Stimulated activated memory B cell treated with anti-CD40 and anti-IgM and Interleukin-4, amounts not matched to agents 10 μg/mL and 1 μg/mL and 100 μg/mL, for 72 hours (primary cell): Measurements from ENCODE around the gene GLG1.
"Not testable (repeated sequence)": the region's sequence is repeated elsewhere in the genome, so short reads cannot be mapped to it uniquely, and the experiment has no call there.

Source experiments
- ATAC-seq: fragments of 150-1000 bp; cut with Tn5 transposase; 2 replicates; pipeline ENCODE4 v1.10.0; 2021
- H3K27ac Mint-ChIP-seq: one replicate; pipeline ENCODE4 v1.8.0; 2022; ENCODE audit warnings: mild to moderate bottlenecking, mixed read lengths
- H3K27me3 Mint-ChIP-seq: one replicate; pipeline ENCODE4 v1.8.0; 2022; ENCODE audit warnings: mixed read lengths
- H3K36me3 Mint-ChIP-seq: one replicate; pipeline ENCODE4 v1.8.0; 2022; ENCODE audit warnings: mixed read lengths
- H3K4me1 Mint-ChIP-seq: one replicate; pipeline ENCODE4 v1.8.0; 2022; ENCODE audit warnings: mixed read lengths
- H3K4me3 Mint-ChIP-seq: one replicate; pipeline ENCODE4 v1.8.0; 2022; ENCODE audit warnings: mild to moderate bottlenecking, moderate library complexity, mixed read lengths
- H3K9me3 Mint-ChIP-seq: one replicate; pipeline ENCODE4 v1.8.0; 2022; ENCODE audit warnings: mixed read lengths

The GLG1 gene

GRCh38 chr16:74570412-74571301, 36.3 kb downstream of the GLG1 start:
- Mint-ChIP-seq H3K36me3 (peaks cover 10% of the 10 kb centered on the region), H3K4me1 (peaks cover 58% of the 10 kb centered on the region), H3K27me3 (no peaks in the 10 kb centered on the region), H3K27ac (no peak overlapping the region), H3K4me3 (no peak overlapping the region), H3K9me3 (no peaks in the 10 kb centered on the region)
- ATAC-seq: no peak

- H3K4me3 Mint-ChIP-seq: no peak overlapping the region
- peaks cover 13% of the 10 kb centered on the region for H3K36me3 Mint-ChIP-seq
- ATAC-seq: no peak
- peaks cover 64% of the 10 kb centered on the region for H3K4me1 Mint-ChIP-seq
- no peaks in the 10 kb centered on the region for H3K27me3 Mint-ChIP-seq
- H3K27ac Mint-ChIP-seq: no peak overlapping the region
- no peaks in the 10 kb centered on the region for H3K9me3 Mint-ChIP-seq
Measured at GRCh38 chr16:74568961-74569631, 37.8 kb downstream of the GLG1 start.

DNA sequence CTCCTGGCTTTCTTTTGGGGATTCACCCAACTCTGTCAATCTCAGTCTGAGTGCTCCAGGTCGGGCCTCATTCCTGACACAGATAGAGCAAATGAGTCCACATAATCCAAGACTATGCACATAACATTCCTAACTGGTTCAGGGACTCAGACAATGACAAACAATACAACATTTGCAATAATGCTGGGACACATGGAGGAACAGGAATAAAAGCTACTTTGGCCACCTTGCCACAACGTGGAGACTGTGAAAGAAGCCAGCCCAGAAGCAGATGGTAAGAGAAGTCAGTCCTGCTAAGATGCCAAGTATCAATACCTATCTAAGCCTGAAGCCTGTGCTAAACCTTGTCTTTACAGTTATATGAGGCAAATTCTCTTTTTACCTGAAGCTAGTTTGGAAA, 39.0 kb downstream of the GLG1 start:
- no peak overlapping the region for H3K27ac Mint-ChIP-seq
- peaks cover 67% of the 10 kb centered on the region for H3K4me1 Mint-ChIP-seq
- H3K36me3 Mint-ChIP-seq: peaks cover 19% of the 10 kb centered on the region
- H3K4me3 Mint-ChIP-seq: no peak overlapping the region
- H3K9me3 Mint-ChIP-seq: no peaks in the 10 kb centered on the region
- no peaks in the 10 kb centered on the region for H3K27me3 Mint-ChIP-seq
- no peak for ATAC-seq

DNA sequence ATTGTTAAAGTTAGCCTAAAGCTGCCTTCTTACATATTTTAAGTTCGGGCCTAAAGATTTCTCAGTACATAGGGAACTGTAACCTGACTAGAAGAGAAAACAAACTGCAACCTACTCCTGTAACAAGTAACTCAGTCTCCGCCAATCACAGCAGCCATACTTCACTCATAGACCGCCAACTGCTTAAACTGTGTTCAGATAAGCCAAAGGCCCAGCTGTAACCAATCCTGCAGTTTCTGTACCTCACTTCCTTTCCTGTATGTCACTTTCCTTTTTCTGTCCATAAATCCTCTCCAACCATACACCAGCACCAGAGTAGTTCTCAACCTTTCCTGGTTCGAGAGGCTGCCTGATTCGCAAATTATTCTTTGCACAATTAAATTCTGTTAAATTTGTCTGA, 41.5 kb downstream of the GLG1 start:
- Mint-ChIP-seq H3K27me3 (no peaks in the 10 kb centered on the region), H3K9me3 (no peaks in the 10 kb centered on the region), H3K36me3 (peaks cover 19% of the 10 kb centered on the region), H3K4me1 (peaks cover 49% of the 10 kb centered on the region), H3K4me3 (no peak overlapping the region), H3K27ac (no peak overlapping the region)
- no peak for ATAC-seq

GRCh38 chr16:74564451-74564984, 42.4 kb downstream of the GLG1 start:
- no peaks in the 10 kb centered on the region for H3K9me3 Mint-ChIP-seq
- no peaks in the 10 kb centered on the region for H3K27me3 Mint-ChIP-seq
- ATAC-seq: no peak
- peak overlapping the region; percentile 17 for H3K27ac Mint-ChIP-seq
- H3K4me3 Mint-ChIP-seq: no peak overlapping the region
- peaks cover 49% of the 10 kb centered on the region for H3K4me1 Mint-ChIP-seq
- peaks cover 19% of the 10 kb centered on the region for H3K36me3 Mint-ChIP-seq

GRCh38 chr16:74563828-74564263, 43.1 kb downstream of the GLG1 start:
- Mint-ChIP-seq H3K36me3 (peaks cover 19% of the 10 kb centered on the region), H3K27me3 (no peaks in the 10 kb centered on the region), H3K4me1 (peaks cover 53% of the 10 kb centered on the region), H3K9me3 (no peaks in the 10 kb centered on the region), H3K27ac (peak overlapping the region; percentile 17), H3K4me3 (no peak overlapping the region)
- no peak for ATAC-seq

DNA sequence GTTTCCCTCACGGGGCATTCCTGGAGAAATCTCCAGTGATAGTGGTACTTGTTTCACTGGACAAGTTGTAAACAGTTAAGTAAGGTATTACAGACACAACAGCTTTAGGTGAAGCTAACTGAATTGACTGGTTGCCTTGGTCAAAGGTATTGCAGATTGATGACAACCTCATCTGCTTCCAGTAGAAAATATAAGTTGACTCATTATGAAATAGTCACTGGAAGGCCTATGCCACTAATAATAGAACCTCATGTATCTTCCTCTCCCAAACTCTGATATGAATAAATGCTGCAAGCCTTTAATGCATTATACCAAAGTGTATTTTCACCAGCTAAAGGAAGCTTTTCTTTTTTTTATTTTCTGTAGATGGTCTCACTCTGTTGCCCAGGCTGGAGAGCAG, 44.8 kb downstream of the GLG1 start:
- ATAC-seq: no peak
- Mint-ChIP-seq H3K9me3 (no peaks in the 10 kb centered on the region), H3K4me3 (no peak overlapping the region), H3K27me3 (no peaks in the 10 kb centered on the region), H3K36me3 (peaks cover 19% of the 10 kb centered on the region), H3K27ac (no peak overlapping the region), H3K4me1 (peaks cover 61% of the 10 kb centered on the region)

- ATAC-seq: no peak
- Mint-ChIP-seq H3K27me3 (no peaks in the 10 kb centered on the region), H3K27ac (no peak overlapping the region), H3K4me1 (peaks cover 56% of the 10 kb centered on the region), H3K36me3 (peaks cover 19% of the 10 kb centered on the region), H3K4me3 (no peak overlapping the region), H3K9me3 (no peaks in the 10 kb centered on the region)
Measured at GRCh38 chr16:74561626-74562025, 45.3 kb downstream of the GLG1 start.

- Mint-ChIP-seq H3K9me3 (no peaks in the 10 kb centered on the region), H3K27me3 (no peaks in the 10 kb centered on the region), H3K4me1 (peaks cover 49% of the 10 kb centered on the region), H3K4me3 (no peak overlapping the region), H3K27ac (no peak overlapping the region), H3K36me3 (peaks cover 12% of the 10 kb centered on the region)
- ATAC-seq: no peak
Measured at GRCh38 chr16:74560912-74561311, 46.0 kb downstream of the GLG1 start.

DNA sequence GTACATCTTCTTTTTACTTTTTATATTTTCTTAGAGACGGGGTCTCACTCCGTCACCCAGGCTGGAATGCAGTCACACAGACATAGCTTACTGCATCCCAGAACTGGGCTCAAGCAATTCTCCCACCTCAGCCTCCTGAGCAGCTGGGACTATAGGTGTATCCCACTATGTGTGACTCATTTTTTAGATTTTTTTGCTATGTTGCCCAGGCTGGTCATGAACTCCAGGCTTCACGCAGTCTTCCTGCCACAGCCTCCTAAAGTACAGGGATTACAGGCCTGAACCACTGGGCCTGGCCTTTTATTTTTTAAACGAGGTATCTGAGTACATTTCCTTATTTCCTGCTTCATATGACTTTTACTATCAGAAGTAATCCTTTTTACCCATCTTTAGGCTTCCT, 48.0 kb downstream of the GLG1 start:
- Mint-ChIP-seq H3K27ac (no peak overlapping the region), H3K27me3 (no peaks in the 10 kb centered on the region), H3K4me1 (peaks cover 30% of the 10 kb centered on the region), H3K36me3 (peaks cover 6% of the 10 kb centered on the region), H3K9me3 (no peaks in the 10 kb centered on the region), H3K4me3 (no peak overlapping the region)
- ATAC-seq: no peak

DNA sequence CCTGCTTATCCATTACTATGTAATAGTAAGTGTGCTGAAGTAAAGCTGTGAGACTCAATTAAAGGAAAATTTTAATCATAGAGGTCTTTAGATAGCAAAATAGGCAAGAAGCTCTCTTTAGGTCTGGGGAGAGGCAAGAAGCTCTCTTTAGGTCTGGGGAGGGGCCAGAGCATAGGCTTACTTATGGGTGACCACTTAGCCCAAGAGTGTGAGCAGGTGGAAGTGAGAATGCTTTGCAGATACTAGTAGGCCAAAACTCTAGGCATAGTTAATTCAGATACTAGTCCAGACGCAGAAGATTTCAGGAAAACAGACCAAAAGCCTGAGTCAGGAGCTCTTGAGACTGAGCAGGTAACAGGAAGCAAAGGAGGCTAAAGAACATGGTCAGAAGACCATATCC, 49.6 kb downstream of the GLG1 start:
- Mint-ChIP-seq H3K27me3 (no peaks in the 10 kb centered on the region), H3K36me3 (no peaks in the 10 kb centered on the region), H3K4me3 (no peak overlapping the region), H3K4me1 (peaks cover 15% of the 10 kb centered on the region), H3K9me3 (no peaks in the 10 kb centered on the region), H3K27ac (no peak overlapping the region)
- no peak for ATAC-seq

- ATAC-seq: no peak
- Mint-ChIP-seq H3K4me3 (no peak overlapping the region), H3K27ac (no peak overlapping the region), H3K4me1 (peaks cover 14% of the 10 kb centered on the region), H3K27me3 (no peaks in the 10 kb centered on the region), H3K36me3 (no peaks in the 10 kb centered on the region), H3K9me3 (no peaks in the 10 kb centered on the region)
Measured at GRCh38 chr16:74556375-74556922, 50.5 kb downstream of the GLG1 start.

DNA sequence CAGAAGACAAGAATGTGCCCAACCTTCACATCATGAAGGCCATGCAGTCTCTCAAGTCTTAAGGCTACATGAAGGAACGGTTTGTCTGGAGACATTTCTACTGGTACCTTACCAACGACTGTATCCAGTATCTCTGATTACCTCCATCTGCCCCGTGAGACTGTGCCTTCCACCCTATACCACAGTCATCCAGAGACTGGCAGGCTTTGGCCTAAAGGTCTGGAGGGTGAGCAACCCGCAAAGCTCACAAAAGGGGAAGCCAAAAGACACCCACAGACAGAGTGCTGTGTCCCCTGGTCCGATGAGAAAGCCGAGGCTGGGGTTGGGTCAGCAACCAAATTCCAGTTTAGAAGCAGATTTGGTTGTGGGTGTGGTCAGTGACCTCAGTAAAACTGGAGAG, 54.6 kb downstream of the GLG1 start:
- H3K4me3 Mint-ChIP-seq, H3K27ac Mint-ChIP-seq, H3K27me3 Mint-ChIP-seq: not testable (repeated sequence)

GRCh38 chr16:74550227-74551019, 56.5 kb downstream of the GLG1 start:
- H3K27me3 Mint-ChIP-seq, H3K36me3 Mint-ChIP-seq, ATAC-seq, H3K4me3 Mint-ChIP-seq, H3K27ac Mint-ChIP-seq, H3K9me3 Mint-ChIP-seq, H3K4me1 Mint-ChIP-seq: not testable (repeated sequence)

More for the DNA sequence above, 54.6 kb downstream of the GLG1 start:
- ATAC-seq, H3K9me3 Mint-ChIP-seq, H3K36me3 Mint-ChIP-seq, H3K4me1 Mint-ChIP-seq: not testable (repeated sequence)

DNA sequence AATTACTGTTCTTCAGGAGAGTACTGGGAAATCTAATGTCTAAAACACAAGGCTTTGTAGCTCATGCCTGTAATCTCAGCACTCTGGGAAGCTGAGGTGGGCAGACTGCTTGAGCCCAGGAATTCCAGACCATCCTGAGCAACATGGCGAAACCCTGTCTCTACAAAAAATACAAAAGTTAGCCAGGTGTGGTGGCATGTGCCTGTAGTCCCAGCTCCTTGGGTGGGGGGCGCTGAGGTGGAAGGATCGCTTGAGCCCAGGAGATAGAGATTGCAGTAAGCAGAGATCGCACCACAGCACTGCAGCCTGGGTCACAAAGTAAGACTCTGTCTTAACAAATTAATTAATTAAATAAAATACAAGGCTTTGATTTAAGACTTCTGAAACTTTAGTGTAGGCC, 60.8 kb downstream of the GLG1 start:
- H3K27me3 Mint-ChIP-seq, H3K36me3 Mint-ChIP-seq, H3K4me3 Mint-ChIP-seq, H3K4me1 Mint-ChIP-seq, ATAC-seq, H3K9me3 Mint-ChIP-seq, H3K27ac Mint-ChIP-seq: not testable (repeated sequence)
